OCI-LY3 (cell line): ENCODE results near the gene CFAP54.
A peak's percentile ranks its signal among the peaks of the same experiment; 100 is the strongest.

Experiments used
- H2AFZ ChIP-seq: fragments of 200-600, 300-600 bp; shearing (Covaris generic); 2 replicates; pipeline ENCODE4 v1.6.0; 2014; ENCODE audit warnings: antibody characterized with exemption, low read depth, low read length
- H3K27ac ChIP-seq: fragments of 200-600, 300-600 bp; sonication (generic); 2 replicates; pipeline ENCODE4 v1.5.1; 2014; ENCODE audit warnings: mild to moderate bottlenecking, low read length, moderate library complexity, mixed read lengths
- H3K27me3 ChIP-seq: fragments of 200-600, 300-600 bp; sonication (generic); 2 replicates; pipeline ENCODE4 v1.6.1; 2014; ENCODE audit warnings: low read depth, low read length, mixed read lengths
- H3K36me3 ChIP-seq: fragments of 200-600, 300-600 bp; sonication (generic); replicated peaks from 2 replicates; pipeline ENCODE3; 2014; ENCODE audit warnings: low read depth, low read length, mixed read lengths
- H3K4me1 ChIP-seq: fragments of 300-600, 200-600 bp; sonication (generic); 2 replicates; pipeline ENCODE4 v1.6.1; 2014; ENCODE audit warnings: low read length, mixed read lengths
- H3K4me2 ChIP-seq: fragments of 200-600, 300-600 bp; sonication (generic); 2 replicates; pipeline ENCODE4 v1.6.1; 2014; ENCODE audit warnings: low read length, mixed read lengths
- H3K4me3 ChIP-seq: fragments of 300-600, 200-600 bp; sonication (generic); 2 replicates; pipeline ENCODE4 v1.5.1; 2014; ENCODE audit warnings: antibody characterized with exemption, mild to moderate bottlenecking, low read length, moderate library complexity
- H3K79me2 ChIP-seq: fragments of 300-600, 200-600 bp; shearing (Covaris generic); 2 replicates; pipeline ENCODE4 v1.6.1; 2014; ENCODE audit warnings: mild to moderate bottlenecking, low read length, mixed read lengths
- H3K9ac ChIP-seq: fragments of 300-600, 200-600 bp; shearing (Covaris generic); 2 replicates; pipeline ENCODE4 v1.6.0; 2014; ENCODE audit warnings: mild to moderate bottlenecking, low read length, moderate library complexity
- H3K9me3 ChIP-seq: fragments of 200-600, 300-600 bp; shearing (Covaris generic); 2 replicates; pipeline ENCODE4 v1.6.1; 2014; ENCODE audit warnings: low read length, mixed read lengths; ENCODE audit not compliant: insufficient read depth
- H4K20me1 ChIP-seq: fragments of 200-600, 300-600 bp; sonication (generic); 2 replicates; pipeline ENCODE4 v1.6.1; 2016; ENCODE audit warnings: low read length, mixed read lengths; ENCODE audit not compliant: insufficient read depth
- CTCF ChIP-seq: fragments of 200-600, 300-600 bp; sonication (generic); IDR thresholded peaks from 2 replicates; pipeline ENCODE4 v1.5.1; 2014; ENCODE audit warnings: antibody characterized with exemption, low read length, low read depth
- EZH2phosphoT487 ChIP-seq: fragments of 200-600 bp; shearing (Covaris generic); IDR thresholded peaks from 2 replicates; pipeline ENCODE4 v1.6.1; 2018; ENCODE audit warnings: antibody characterized with exemption, mixed run types, low read depth

CFAP54 gene

GRCh38 chr12:96902076-96902475 lies 412.7 kb downstream of the CFAP54 start:
- H2AFZ ChIP-seq: no peak overlapping the region
- peaks cover 6% of the 10 kb centered on the region for H3K4me1 ChIP-seq
- H3K9ac ChIP-seq: no peak overlapping the region
- H3K79me2 ChIP-seq: peaks cover under 1% of the 10 kb centered on the region; the same call in 1 of the 2 replicates
- H3K27ac ChIP-seq: no peak overlapping the region
- H3K27me3 ChIP-seq: no peaks in the 10 kb centered on the region
- H3K9me3 ChIP-seq: no peaks in the 10 kb centered on the region
- TF ChIP-seq EZH2phosphoT487 (no peak), CTCF (peak; percentile 35)
- H3K4me3 ChIP-seq: no peak overlapping the region
- no peaks in the 10 kb centered on the region for H3K36me3 ChIP-seq
- no peak overlapping the region for H3K4me2 ChIP-seq
- H4K20me1 ChIP-seq: no peaks in the 10 kb centered on the region

- Histone ChIP-seq H3K79me2 (peaks cover 44% of the 10 kb centered on the region), H3K4me2 (peak overlapping the region; percentile 98), H3K27me3 (no peaks in the 10 kb centered on the region), H3K4me1 (peaks cover 20% of the 10 kb centered on the region), H2AFZ (peak overlapping the region; percentile 94), H3K9me3 (no peaks in the 10 kb centered on the region), H3K4me3 (peak overlapping the region; percentile 93), H4K20me1 (peaks cover 4% of the 10 kb centered on the region; the same call in 1 of the 2 replicates), H3K9ac (peak overlapping the region; percentile 96), H3K36me3 (peaks cover 11% of the 10 kb centered on the region), H3K27ac (0 out of 2 replicates have a peak overlapping the region, but pooled peaks have one; percentile 46)
- no peak for TF ChIP-seq CTCF
- TF ChIP-seq EZH2phosphoT487: no peak
These were observed 417.1 kb downstream of the CFAP54 start for GRCh38 chr12:96906498-96906848.

- TF ChIP-seq CTCF (no peak), EZH2phosphoT487 (no peak)
- Histone ChIP-seq H3K36me3 (peaks cover 11% of the 10 kb centered on the region), H3K4me2 (peak within 1 kb of the TSS; percentile 98), H3K9ac (peak within 1 kb of the TSS; percentile 96), H3K27ac (peak within 1 kb of the TSS; percentile 46), H3K4me1 (peaks cover 21% of the 10 kb centered on the region), H2AFZ (peak within 1 kb of the TSS; percentile 94), H3K27me3 (no peaks in the 10 kb centered on the region), H3K4me3 (peak within 1 kb of the TSS; percentile 93), H3K9me3 (no peaks in the 10 kb centered on the region), H3K79me2 (peaks cover 47% of the 10 kb centered on the region), H4K20me1 (peaks cover 4% of the 10 kb centered on the region; the same call in 1 of the 2 replicates)
These were observed 417.7 kb downstream of the CFAP54 start, which contains the start of gene NEDD1 for GRCh38 chr12:96906849-96907670. Gene NEDD1 (plus strand): TSS chr12:96907257. CDS start chr12:96909760, 2,503 bp downstream.

GRCh38 chr12:96907671-96908422 lies 418.5 kb downstream of the CFAP54 start:
- Histone ChIP-seq H3K79me2 (peaks cover 52% of the 10 kb centered on the region), H3K4me2 (peak overlapping the region; percentile 98), H2AFZ (peak overlapping the region; percentile 94), H4K20me1 (peaks cover 4% of the 10 kb centered on the region; the same call in 1 of the 2 replicates), H3K27ac (peak overlapping the region; percentile 46), H3K9me3 (no peaks in the 10 kb centered on the region), H3K4me1 (peaks cover 21% of the 10 kb centered on the region), H3K27me3 (no peaks in the 10 kb centered on the region), H3K9ac (peak overlapping the region; percentile 96), H3K36me3 (peaks cover 12% of the 10 kb centered on the region), H3K4me3 (peak overlapping the region; percentile 93)
- no peak for TF ChIP-seq CTCF
- TF ChIP-seq EZH2phosphoT487: no peak
